ENCODE results near the gene ACHE.

- TF ChIP-seq CTCF (IDR thresholded peaks at IDR 0.05) (no peak), POLR2A (IDR thresholded peaks at IDR 0.05) (no peak)
Observed at GRCh38 chr7:100944138-100944537, 48.5 kb upstream of the ACHE start.
